WTC11 (cell line): ENCODE results near the gene LARGE1. TPM values are rescaled to one million over a fixed set of nuclear protein-coding genes. Genes with fewer than 3 reads are reported as not detected.

ENCODE experiments used
- ATAC-seq: fragments of 200-7000 bp; cut with Tn5 transposase; 2 replicates; pipeline ENCODE4 v1.10.0; 2021; ENCODE audit warnings: mild to moderate bottlenecking, moderate library complexity
- CTCF ChIA-PET: fragments of 300-600 bp; sonication (Branson Sonifier 250); formaldehyde crosslinking; loops from one replicate; lab custom pipeline; 2021; ENCODE audit warnings: antibody characterized with exemption; lab: Charles Lee
- POLR2A ChIA-PET: fragments of 350-600 bp; sonication (Branson Sonifier 250); formaldehyde crosslinking; loops from one replicate; lab custom pipeline; 2021; ENCODE audit warnings: antibody characterized with exemption; lab: Charles Lee
- DNase-seq: peaks from one replicate; pipeline ENCODE4 v3.0.0; 2021; ENCODE audit warnings: low spot score
- H3K27ac Mint-ChIP-seq: 2 replicates; pipeline ENCODE4 v1.8.0; 2021; ENCODE audit warnings: mixed read lengths
- H3K27me3 Mint-ChIP-seq: 2 replicates; pipeline ENCODE4 v1.8.0; 2021; ENCODE audit warnings: low read depth, mild to moderate bottlenecking, moderate library complexity, mixed read lengths
- H3K36me3 Mint-ChIP-seq: 2 replicates; pipeline ENCODE4 v1.8.0; 2021; ENCODE audit warnings: mixed read lengths
- H3K4me1 Mint-ChIP-seq: 2 replicates; pipeline ENCODE4 v1.8.0; 2022; ENCODE audit warnings: mixed read lengths
- H3K4me3 Mint-ChIP-seq: 2 replicates; pipeline ENCODE4 v1.8.0; 2021; ENCODE audit warnings: mild to moderate bottlenecking, moderate library complexity, mixed read lengths
- H3K9me3 Mint-ChIP-seq: 2 replicates; pipeline ENCODE4 v1.8.0; 2021; ENCODE audit warnings: mixed read lengths
- AR ChIP-seq: fragments of 250-450 bp; sonication (Bioruptor Pico); IDR thresholded peaks from 2 replicates; pipeline ENCODE4 v1.9.0; 2021; ENCODE audit warnings: mild to moderate bottlenecking
- CBFB ChIP-seq: sonication (generic); formaldehyde crosslinking; IDR thresholded peaks from 2 replicates; pipeline ENCODE4 v1.8.1; 2022; ENCODE audit warnings: mild to moderate bottlenecking, low read depth, missing genetic modification reagents
- CREM ChIP-seq: sonication (generic); formaldehyde crosslinking; IDR thresholded peaks from 2 replicates; pipeline ENCODE4 v1.8.1; 2022; ENCODE audit warnings: mild to moderate bottlenecking, missing genetic modification reagents, moderate library complexity
- E2F5 ChIP-seq: sonication (generic); formaldehyde crosslinking; IDR thresholded peaks from 2 replicates; pipeline ENCODE4 v1.8.1; 2022; ENCODE audit warnings: mild to moderate bottlenecking, moderate library complexity, missing genetic modification reagents
- ELF4 ChIP-seq: sonication (generic); formaldehyde crosslinking; IDR thresholded peaks from 2 replicates; pipeline ENCODE4 v1.8.1; 2022; ENCODE audit warnings: low read depth, mild to moderate bottlenecking, moderate library complexity, missing genetic modification reagents
- FOXJ3 ChIP-seq: sonication (generic); formaldehyde crosslinking; IDR thresholded peaks from 2 replicates; pipeline ENCODE4 v1.9.0; 2021; ENCODE audit warnings: missing genetic modification reagents, mild to moderate bottlenecking, borderline replicate concordance
- FOXP1 ChIP-seq: sonication (generic); formaldehyde crosslinking; IDR thresholded peaks from 2 replicates; pipeline ENCODE4 v1.8.0; 2022; ENCODE audit warnings: missing genetic modification reagents, mild to moderate bottlenecking, moderate library complexity, borderline replicate concordance
- HMGXB4 ChIP-seq: sonication (generic); formaldehyde crosslinking; IDR thresholded peaks from 2 replicates; pipeline ENCODE4 v1.8.1; 2023; ENCODE audit warnings: mild to moderate bottlenecking, moderate library complexity, missing genetic modification reagents
- MAX ChIP-seq: sonication (generic); formaldehyde crosslinking; IDR thresholded peaks from 2 replicates; pipeline ENCODE4 v1.8.0; 2022; ENCODE audit warnings: mild to moderate bottlenecking, missing genetic modification reagents
- MXD4 ChIP-seq: fragments of 250-450 bp; sonication (Bioruptor Pico); IDR thresholded peaks from 2 replicates; pipeline ENCODE4 v1.8.0; 2021; ENCODE audit warnings: mild to moderate bottlenecking, moderate library complexity, borderline replicate concordance
- ZMAT4 ChIP-seq: fragments of 250-450 bp; sonication (Bioruptor Pico); IDR thresholded peaks from 2 replicates; pipeline ENCODE4 v1.9.0; 2021; ENCODE audit warnings: mild to moderate bottlenecking
- ZNF121 ChIP-seq: sonication (generic); formaldehyde crosslinking; IDR thresholded peaks from 2 replicates; pipeline ENCODE4 v1.8.0; 2023; ENCODE audit warnings: missing genetic modification reagents
- ZNF263 ChIP-seq: sonication (generic); formaldehyde crosslinking; IDR thresholded peaks from 2 replicates; pipeline ENCODE4 v1.8.1; 2022; ENCODE audit warnings: low read depth, mild to moderate bottlenecking, moderate library complexity, missing genetic modification reagents
- ZNF317 ChIP-seq: sonication (generic); formaldehyde crosslinking; IDR thresholded peaks from 2 replicates; pipeline ENCODE4 v1.8.1; 2023; ENCODE audit warnings: low read depth, mild to moderate bottlenecking, moderate library complexity, missing genetic modification reagents, borderline replicate concordance
- ZNF396 ChIP-seq: fragments of 250-450 bp; sonication (Bioruptor Pico); IDR thresholded peaks from 2 replicates; pipeline ENCODE4 v1.8.0; 2021; ENCODE audit warnings: mild to moderate bottlenecking, moderate library complexity, borderline replicate concordance
- ZNF416 ChIP-seq: fragments of 250-450 bp; sonication (Bioruptor Pico); IDR thresholded peaks from 2 replicates; pipeline ENCODE4 v1.9.0; 2021; ENCODE audit warnings: mild to moderate bottlenecking, inconsistent platforms
- ZNF425 ChIP-seq: fragments of 250-450 bp; sonication (Bioruptor Pico); conservative IDR thresholded peaks from 2 replicates; pipeline ENCODE4 v1.9.0; 2021; ENCODE audit warnings: mild to moderate bottlenecking
- ZNF671 ChIP-seq: fragments of 250-450 bp; sonication (Bioruptor Pico); IDR thresholded peaks from 2 replicates; pipeline ENCODE4 v1.8.0; 2021; ENCODE audit warnings: mild to moderate bottlenecking
- ZSCAN18 ChIP-seq: fragments of 250-450 bp; sonication (Bioruptor Pico); IDR thresholded peaks from 2 replicates; pipeline ENCODE4 v2.1.2; 2022; ENCODE audit warnings: mild to moderate bottlenecking, moderate library complexity
- total RNA-seq: library from RNA; stranded (reverse); gene quantifications from 3 replicates; pipeline ENCODE4 v1.2.3, GENCODE V29; 2021

Gene LARGE1
- total RNA-seq, 1 experiment from 2014 or later = 72.6 TPM

GRCh38 chr22:33382436-33382835, 537.8 kb downstream of the LARGE1 start:
- ChIA-PET POLR2A (interaction anchor here (0.8 kb wide), 1 partner anchor 12 kb away, joined by 6 read pairs; no protein-coding TSS in a partner anchor), CTCF (no interaction called here)
- H3K4me1 Mint-ChIP-seq = no peaks in the 10 kb centered on the region
- no peak overlapping the region for H3K27ac Mint-ChIP-seq
- ATAC-seq (no peak), DNase-seq (no peak)
- H3K4me3 Mint-ChIP-seq = no peak overlapping the region
- H3K9me3 Mint-ChIP-seq = peaks cover 27% of the 10 kb centered on the region
- H3K27me3 Mint-ChIP-seq = no peaks in the 10 kb centered on the region
- peaks cover 54% of the 10 kb centered on the region for H3K36me3 Mint-ChIP-seq
- TF ChIP-seq ZMAT4 (CRISPR knock-in tag) (no peak), MAX (no peak), HMGXB4 (no peak), ZNF396 (no peak), CREM (CRISPR knock-in tag) (no peak), ELF4 (CRISPR knock-in tag) (no peak), ZNF671 (CRISPR knock-in tag) (no peak)

- H3K4me1 Mint-ChIP-seq = no peaks in the 10 kb centered on the region
- H3K4me3 Mint-ChIP-seq = no peak overlapping the region
- H3K9me3 Mint-ChIP-seq = peaks cover 34% of the 10 kb centered on the region
- TF ChIP-seq ZMAT4 (CRISPR knock-in tag) (no peak), ZNF121 (no peak), MAX (no peak)
- no peak for DNase-seq
- no peak overlapping the region for H3K27ac Mint-ChIP-seq
- no peaks in the 10 kb centered on the region for H3K27me3 Mint-ChIP-seq
- ChIA-PET POLR2A (no interaction called here), CTCF (no interaction called here)
- peaks cover 60% of the 10 kb centered on the region for H3K36me3 Mint-ChIP-seq
- ATAC-seq = no peak
Measured at GRCh38 chr22:33381531-33382406, 538.5 kb downstream of the LARGE1 start.

GRCh38 chr22:33380789-33381530, 539.3 kb downstream of the LARGE1 start:
- ChIA-PET CTCF (no interaction called here), POLR2A (no interaction called here)
- Mint-ChIP-seq H3K4me3 (no peak overlapping the region), H3K9me3 (peaks cover 33% of the 10 kb centered on the region), H3K4me1 (no peaks in the 10 kb centered on the region), H3K36me3 (peaks cover 63% of the 10 kb centered on the region), H3K27me3 (no peaks in the 10 kb centered on the region), H3K27ac (no peak overlapping the region)
- ATAC-seq (no peak), DNase-seq (no peak)
- TF ChIP-seq ZSCAN18 (CRISPR knock-in tag) = no peak
- no peak for TF ChIP-seq CBFB (CRISPR knock-in tag)
- no peak for TF ChIP-seq ZNF263
- TF ChIP-seq AR (CRISPR knock-in tag) = no peak
- no peak for TF ChIP-seq E2F5 (CRISPR knock-in tag)
- no peak for TF ChIP-seq ZNF317
- TF ChIP-seq FOXP1 (CRISPR knock-in tag) = no peak
- no peak for TF ChIP-seq MXD4 (CRISPR knock-in tag)
- TF ChIP-seq ZNF425 (CRISPR knock-in tag) = no peak
- TF ChIP-seq FOXJ3 = no peak
- TF ChIP-seq ZNF416 (CRISPR knock-in tag) = no peak
